Sigmoid colon (tissue), 7 donors: ENCODE results near the gene HAUS5. TPM values are rescaled to one million over a fixed set of nuclear protein-coding genes. Genes with fewer than 3 reads are reported as not detected.
A peak's percentile ranks its signal among the peaks of the same experiment; 100 is the strongest.

Experiments
- DNase-seq: peaks from one replicate; pipeline ENCODE4 v3.0.0-alpha.2; 2019
- H3K27ac ChIP-seq, 4 donors: fragments of 200-600 bp; sonication (generic); one replicate each; pipeline ENCODE4 v1.5.1; 2016 to 2019; ENCODE audit warnings: mild to moderate bottlenecking in 1 of 4
- H3K27me3 ChIP-seq, 3 donors: fragments of 200-600 bp; sonication (generic); one replicate each; pipeline ENCODE4 v1.5.1; 2019; ENCODE audit warnings: mild to moderate bottlenecking in 1 of 3
- H3K36me3 ChIP-seq, 4 donors: fragments of 200-600 bp; sonication (generic); one replicate each; pipeline ENCODE4 v1.5.1; 2016 to 2019
- H3K4me1 ChIP-seq, 4 donors: fragments of 200-600 bp; sonication (generic); one replicate each; pipeline ENCODE4 v1.5.1; 2017 to 2019
- H3K4me3 ChIP-seq, 4 donors: fragments of 200-600 bp; sonication (generic); one replicate each; pipeline ENCODE4 v1.5.1; 2017 to 2019; ENCODE audit warnings: mild to moderate bottlenecking in 2 of 4, moderate library complexity in 1 of 4
- H3K9me3 ChIP-seq, 4 donors: fragments of 200-600 bp in 3 of 4; sonication (generic) in 3 of 4; one replicate each; pipeline versions ENCODE4 v1.5.1 to v1.6.1; 2013 to 2019
- CTCF ChIP-seq, 4 experiments: fragments of 450-650 bp in 3 of 4; fragments of 200-600 bp in 1 of 4; IDR thresholded peaks; one replicate each; pipeline ENCODE4 v1.5.1; 2016 to 2019; ENCODE audit warnings: antibody characterized with exemption in 4 of 4, mild to moderate bottlenecking in 3 of 4, moderate library complexity in 2 of 4
- EP300 ChIP-seq, 4 donors: sonication (generic); formaldehyde crosslinking; IDR thresholded peaks; one replicate each; pipeline ENCODE4 v1.6.1; 2017; ENCODE audit warnings: antibody characterized with exemption in 4 of 4
- POLR2A ChIP-seq, 2 donors: fragments of 450-650 bp; IDR thresholded peaks; one replicate each; pipeline ENCODE4 v1.6.1; 2016; ENCODE audit warnings: antibody characterized with exemption in 2 of 2, mild to moderate bottlenecking in 2 of 2, moderate library complexity in 2 of 2
- POLR2AphosphoS5 ChIP-seq, 4 donors: sonication (generic); formaldehyde crosslinking; IDR thresholded peaks; one replicate each; pipeline ENCODE4 v1.6.1; 2017; ENCODE audit warnings: antibody characterized with exemption in 4 of 4
- WGBS, 2 donors: extraction: QIAGEN DNeasy Blood & Tissue Kit; methylation state at CpG; one replicate each; pipeline ENCODE4 v1.1.7; 2013; 5-methylcytosine and 5-hydroxymethylcytosine counted together
- intact Hi-C: fragments of 100-400 bp; cut with DNase I; formaldehyde crosslinking; loops from one replicate; pipeline ENCODE4 v1.15.1; 2023
- polyA plus RNA-seq, 3 donors: library from polyadenylated mRNA; stranded (reverse); fragments of 200-250 nt; gene quantifications; one replicate each; pipeline ENCODE4 v1.2.3, GENCODE V29; 2013
- total RNA-seq, 4 donors: library from RNA; depleted of rRNA; stranded (reverse); fragments of >200 nt; gene quantifications; one replicate each; pipeline ENCODE4 v1.1.0, GENCODE V29; 2016
- donor health status: healthy with polysubstance abuse.
- donor health status: Bipolar disorder and iron deficiency.
- donor health status: healthy.

HAUS5 gene
- total RNA-seq (1 to 10 TPM; 4.6 to 9.6 (median 6.1) TPM), polyA plus RNA-seq (10 to 100 TPM in 1 of 3 donors, 1 to 10 TPM in 2; 1.2 to 14.8 (median 1.6) TPM)

GRCh38 chr19:35612559-35613321, at the start of gene HAUS5:
Gene HAUS5, plus strand, starts transcription at chr19:35612735. Its CDS starts 60 bp downstream, at chr19:35612795.
- H3K27ac ChIP-seq = peak within 1 kb of the TSS; percentile 44 to 76 (median 68)
- peak within 1 kb of the TSS; percentile 49 to 79 (median 62) for H3K4me3 ChIP-seq
- no peaks in the 10 kb centered on the region for H3K27me3 ChIP-seq
- peak; percentile 96 for DNase-seq
- H3K36me3 ChIP-seq = no peaks in the 10 kb centered on the region
- peaks cover 0 to 14% (median 10%) of the 10 kb centered on the region in 4 donors for H3K4me1 ChIP-seq
- intact Hi-C loops = loop anchor here (1.0 to 10.0 kb wide), 3 partner anchors 16 to 348 kb away; partner anchors contain the start of genes TMEM147 and USF2
- TF ChIP-seq CTCF (IDR thresholded peaks at IDR 0.05) (no peak), POLR2A (IDR thresholded peaks at IDR 0.05) (peak in 1 of 2 donors; percentile 11), POLR2AphosphoS5 (IDR thresholded peaks at IDR 0.05) (peak; percentile 57 to 81 (median 76)), EP300 (IDR thresholded peaks at IDR 0.05) (no peak)
- H3K9me3 ChIP-seq = no peaks in the 10 kb centered on the region
- 0% methylated on average over 47 of the region's 47 CpGs for WGBS, 2 donors

- WGBS, 2 donors = 67 to 70% methylated on average over 2 of the region's 2 CpGs
- no peak for DNase-seq
- no peaks in the 10 kb centered on the region for H3K36me3 ChIP-seq
- intact Hi-C loops = no loop called here
- H3K4me1 ChIP-seq = peaks cover 0 to 10% (median 8%) of the 10 kb centered on the region in 4 donors
- H3K27ac ChIP-seq = no peak overlapping the region
- no peak overlapping the region for H3K4me3 ChIP-seq
- H3K9me3 ChIP-seq = no peaks in the 10 kb centered on the region
- TF ChIP-seq POLR2A (IDR thresholded peaks at IDR 0.05) (no peak), POLR2AphosphoS5 (IDR thresholded peaks at IDR 0.05) (no peak), CTCF (IDR thresholded peaks at IDR 0.05) (no peak), EP300 (IDR thresholded peaks at IDR 0.05) (no peak)
- H3K27me3 ChIP-seq = peaks cover 13 to 60% (median 30%) of the 10 kb centered on the region in 3 donors
These were observed 49.8 kb upstream of the HAUS5 start for GRCh38 chr19:35562776-35563175.

- Histone ChIP-seq H3K4me3 (no peak within 1 kb of the TSS), H3K9me3 (no peaks in the 10 kb centered on the region), H3K27ac (no peak within 1 kb of the TSS), H3K36me3 (no peaks in the 10 kb centered on the region), H3K27me3 (peaks cover 8 to 55% (median 25%) of the 10 kb centered on the region in 3 donors), H3K4me1 (peaks cover 0 to 4% (median 2%) of the 10 kb centered on the region in 4 donors)
- TF ChIP-seq POLR2AphosphoS5 (IDR thresholded peaks at IDR 0.05) (no peak), EP300 (IDR thresholded peaks at IDR 0.05) (no peak), POLR2A (IDR thresholded peaks at IDR 0.05) (no peak), CTCF (IDR thresholded peaks at IDR 0.05) (no peak)
- 67 to 72% methylated on average over 15 of the region's 15 CpGs for WGBS, 2 donors
- intact Hi-C loops = no loop called here
- DNase-seq = no peak
These were observed 49.2 kb upstream of the HAUS5 start, which contains the start of gene ATP4A for GRCh38 chr19:35563207-35563829. Gene ATP4A, minus strand, starts transcription at chr19:35563658. Its CDS starts 29 bp downstream, at chr19:35563629.

GRCh38 chr19:35565016-35565856, 47.3 kb upstream of the HAUS5 start:
- intact Hi-C loops = no loop called here
- no peaks in the 10 kb centered on the region for H3K4me1 ChIP-seq
- no peak overlapping the region for H3K27ac ChIP-seq
- H3K36me3 ChIP-seq = no peaks in the 10 kb centered on the region
- WGBS, 2 donors = 70 to 81% methylated on average over 12 of the region's 12 CpGs
- H3K4me3 ChIP-seq = no peak overlapping the region
- no peaks in the 10 kb centered on the region for H3K9me3 ChIP-seq
- no peak for DNase-seq
- peaks cover 0 to 42% (median 6%) of the 10 kb centered on the region in 3 donors for H3K27me3 ChIP-seq
- no peak for TF ChIP-seq CTCF (IDR thresholded peaks at IDR 0.05)
